Measurements from ENCODE around the gene KCNQ2. TPM values are rescaled to one million over a fixed set of nuclear protein-coding genes. Genes with fewer than 3 reads are reported as not detected.

Gene KCNQ2
- total RNA-seq, 1 experiment from 2014 or later, result not detected

DNA sequence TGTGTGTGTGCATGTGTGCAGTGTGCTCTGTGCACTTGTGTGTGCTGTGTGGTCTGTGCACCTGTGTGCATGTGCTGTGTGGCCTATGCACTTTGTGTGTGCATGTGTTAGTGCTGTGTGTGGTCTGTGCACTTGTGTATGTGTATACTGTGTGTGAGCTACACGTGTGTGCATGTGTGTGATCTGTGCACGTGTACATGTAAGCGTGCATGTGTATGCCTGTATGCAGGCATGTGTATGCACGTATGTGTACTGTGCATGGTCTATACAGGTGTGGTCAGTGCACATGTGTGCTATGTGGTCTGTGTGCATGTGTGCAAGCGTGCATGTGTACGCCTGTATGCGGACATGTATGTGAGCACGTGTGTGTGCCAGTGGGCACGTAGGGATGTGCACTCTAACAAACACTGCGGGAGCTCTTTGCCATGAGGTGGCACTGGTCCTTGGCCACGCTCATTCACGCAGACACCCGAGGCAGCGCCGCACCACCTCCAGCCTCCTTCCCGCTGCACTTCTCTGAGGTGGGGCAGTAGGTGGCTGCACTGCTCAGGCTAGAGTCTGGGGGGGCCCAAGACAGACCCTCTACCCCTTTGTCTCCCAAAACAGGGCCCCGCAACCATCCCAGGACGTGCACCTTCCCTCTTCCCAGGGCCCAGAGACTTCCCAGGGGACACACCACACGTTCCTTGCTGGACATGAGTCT lies 68.9 kb downstream of the KCNQ2 start:
- TF ChIP-seq, protein P1, sequence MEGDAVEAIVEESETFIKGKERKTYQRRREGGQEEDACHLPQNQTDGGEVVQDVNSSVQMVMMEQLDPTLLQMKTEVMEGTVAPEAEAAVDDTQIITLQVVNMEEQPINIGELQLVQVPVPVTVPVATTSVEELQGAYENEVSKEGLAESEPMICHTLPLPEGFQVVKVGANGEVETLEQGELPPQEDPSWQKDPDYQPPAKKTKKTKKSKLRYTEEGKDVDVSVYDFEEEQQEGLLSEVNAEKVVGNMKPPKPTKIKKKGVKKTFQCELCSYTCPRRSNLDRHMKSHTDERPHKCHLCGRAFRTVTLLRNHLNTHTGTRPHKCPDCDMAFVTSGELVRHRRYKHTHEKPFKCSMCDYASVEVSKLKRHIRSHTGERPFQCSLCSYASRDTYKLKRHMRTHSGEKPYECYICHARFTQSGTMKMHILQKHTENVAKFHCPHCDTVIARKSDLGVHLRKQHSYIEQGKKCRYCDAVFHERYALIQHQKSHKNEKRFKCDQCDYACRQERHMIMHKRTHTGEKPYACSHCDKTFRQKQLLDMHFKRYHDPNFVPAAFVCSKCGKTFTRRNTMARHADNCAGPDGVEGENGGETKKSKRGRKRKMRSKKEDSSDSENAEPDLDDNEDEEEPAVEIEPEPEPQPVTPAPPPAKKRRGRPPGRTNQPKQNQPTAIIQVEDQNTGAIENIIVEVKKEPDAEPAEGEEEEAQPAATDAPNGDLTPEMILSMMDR (IDR thresholded peaks at IDR 0.05; ENCODE audit: unreplicated experiment), result no peak
- Mint-ChIP-seq H3K4me3 (ENCODE audit: unreplicated experiment) (no peak overlapping the region), H3K36me3 (ENCODE audit: insufficient read depth, unreplicated experiment) (no peaks in the 10 kb centered on the region), H3K27me3 (ENCODE audit: insufficient read depth, unreplicated experiment) (peaks cover 37% of the 10 kb centered on the region), H3K4me1 (ENCODE audit: insufficient read depth, unreplicated experiment) (no peaks in the 10 kb centered on the region), H3K9me3 (ENCODE audit: unreplicated experiment) (no peaks in the 10 kb centered on the region), H3K27ac (ENCODE audit: low read depth, unreplicated experiment) (no peak overlapping the region)
- BruUV-seq (replicated peaks), result no TSS peak
- ChIA-PET CTCF (interaction anchor here (0.6 to 1.0 kb wide), 2 partner anchors 165 to 181 kb away, joined by 3 read pairs; no protein-coding TSS in a partner anchor), POLR2A (no interaction called here)
- intact Hi-C loops (cut with micrococcal nuclease), result no loop called here
- no peak for DNase-seq (ENCODE audit: unreplicated experiment)

DNA sequence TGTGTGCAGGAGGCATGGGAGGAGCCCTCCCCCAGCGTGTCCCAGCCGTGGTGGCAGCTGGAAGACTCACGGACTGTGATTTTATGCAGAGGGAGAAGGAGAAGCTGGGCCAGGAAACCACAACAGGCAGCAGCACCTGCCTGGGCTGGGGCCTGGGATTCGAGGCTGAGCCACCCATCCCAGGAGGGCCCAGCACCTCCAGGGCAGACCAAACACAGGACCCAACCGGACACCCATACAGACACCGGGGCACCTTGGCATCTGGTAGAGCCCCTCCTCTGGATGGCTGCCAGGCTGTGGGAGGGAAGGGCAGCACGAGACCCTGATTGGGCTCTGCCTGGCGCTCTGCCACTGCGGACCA lies 69.6 kb downstream of the KCNQ2 start:
- H3K36me3 Mint-ChIP-seq (ENCODE audit: insufficient read depth, unreplicated experiment), result no peaks in the 10 kb centered on the region
- no peaks in the 10 kb centered on the region for H3K9me3 Mint-ChIP-seq (ENCODE audit: unreplicated experiment)
- no peak for DNase-seq (ENCODE audit: unreplicated experiment)
- ChIA-PET POLR2A (no interaction called here), CTCF (interaction anchor here (1.0 kb wide), 1 partner anchor 180 kb away, joined by 3 read pairs; no protein-coding TSS in a partner anchor)
- peaks cover 44% of the 10 kb centered on the region for H3K27me3 Mint-ChIP-seq (ENCODE audit: insufficient read depth, unreplicated experiment)
- TF ChIP-seq, protein P1 (IDR thresholded peaks at IDR 0.05; ENCODE audit: unreplicated experiment), result no peak
- H3K4me1 Mint-ChIP-seq (ENCODE audit: insufficient read depth, unreplicated experiment), result no peaks in the 10 kb centered on the region
- BruUV-seq (replicated peaks), result no TSS peak
- no peak overlapping the region for H3K27ac Mint-ChIP-seq (ENCODE audit: low read depth, unreplicated experiment)
- no peak overlapping the region for H3K4me3 Mint-ChIP-seq (ENCODE audit: unreplicated experiment)
- intact Hi-C loops (cut with micrococcal nuclease), result no loop called here

DNA sequence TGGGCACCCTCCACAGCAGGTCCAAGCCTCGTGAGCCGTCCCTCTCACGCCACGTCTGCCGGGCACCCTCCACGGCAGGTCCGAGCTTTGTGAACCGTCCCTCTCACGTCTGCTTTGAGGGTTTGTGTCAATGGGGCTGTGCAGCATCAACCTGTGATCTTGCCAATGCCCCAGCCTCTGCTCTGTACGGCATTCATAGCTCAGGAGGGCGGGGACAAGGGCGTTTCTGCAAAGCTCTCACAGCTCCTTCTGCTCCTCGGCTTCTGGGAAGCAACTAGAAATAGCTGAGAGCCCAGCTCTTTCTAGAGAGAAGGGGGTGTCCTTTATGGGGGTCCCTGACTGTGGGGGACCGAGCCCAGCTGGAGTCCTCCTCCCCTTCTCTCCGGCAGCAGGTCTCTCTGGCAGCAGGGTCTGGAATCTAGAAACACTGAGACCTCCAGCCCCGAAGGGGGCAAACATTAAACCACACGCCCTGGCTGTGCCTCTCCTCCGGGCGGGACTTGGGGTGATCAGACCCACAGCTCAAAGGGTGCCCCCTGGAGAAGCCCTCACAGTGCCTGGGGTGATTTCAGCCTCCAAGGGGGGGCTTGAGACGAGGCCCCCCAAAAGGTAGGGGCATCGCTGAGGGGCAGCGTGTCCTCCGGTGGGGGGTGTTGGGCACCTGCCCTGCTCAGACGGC lies 70.1 kb downstream of the KCNQ2 start:
- ChIA-PET CTCF (interaction anchor here (0.6 to 1.0 kb wide), 2 partner anchors 177 to 179 kb away, joined by 3 read pairs; no protein-coding TSS in a partner anchor), POLR2A (no interaction called here)
- DNase-seq (ENCODE audit: unreplicated experiment), result no peak
- no peaks in the 10 kb centered on the region for H3K4me1 Mint-ChIP-seq (ENCODE audit: insufficient read depth, unreplicated experiment)
- no peak overlapping the region for H3K27ac Mint-ChIP-seq (ENCODE audit: low read depth, unreplicated experiment)
- no peak overlapping the region for H3K4me3 Mint-ChIP-seq (ENCODE audit: unreplicated experiment)
- TF ChIP-seq, protein P1 (IDR thresholded peaks at IDR 0.05; ENCODE audit: unreplicated experiment), result no peak
- no peaks in the 10 kb centered on the region for H3K9me3 Mint-ChIP-seq (ENCODE audit: unreplicated experiment)
- BruUV-seq (replicated peaks), result no TSS peak
- intact Hi-C loops (cut with micrococcal nuclease), result no loop called here
- no peaks in the 10 kb centered on the region for H3K36me3 Mint-ChIP-seq (ENCODE audit: insufficient read depth, unreplicated experiment)
- peaks cover 49% of the 10 kb centered on the region for H3K27me3 Mint-ChIP-seq (ENCODE audit: insufficient read depth, unreplicated experiment)

DNA sequence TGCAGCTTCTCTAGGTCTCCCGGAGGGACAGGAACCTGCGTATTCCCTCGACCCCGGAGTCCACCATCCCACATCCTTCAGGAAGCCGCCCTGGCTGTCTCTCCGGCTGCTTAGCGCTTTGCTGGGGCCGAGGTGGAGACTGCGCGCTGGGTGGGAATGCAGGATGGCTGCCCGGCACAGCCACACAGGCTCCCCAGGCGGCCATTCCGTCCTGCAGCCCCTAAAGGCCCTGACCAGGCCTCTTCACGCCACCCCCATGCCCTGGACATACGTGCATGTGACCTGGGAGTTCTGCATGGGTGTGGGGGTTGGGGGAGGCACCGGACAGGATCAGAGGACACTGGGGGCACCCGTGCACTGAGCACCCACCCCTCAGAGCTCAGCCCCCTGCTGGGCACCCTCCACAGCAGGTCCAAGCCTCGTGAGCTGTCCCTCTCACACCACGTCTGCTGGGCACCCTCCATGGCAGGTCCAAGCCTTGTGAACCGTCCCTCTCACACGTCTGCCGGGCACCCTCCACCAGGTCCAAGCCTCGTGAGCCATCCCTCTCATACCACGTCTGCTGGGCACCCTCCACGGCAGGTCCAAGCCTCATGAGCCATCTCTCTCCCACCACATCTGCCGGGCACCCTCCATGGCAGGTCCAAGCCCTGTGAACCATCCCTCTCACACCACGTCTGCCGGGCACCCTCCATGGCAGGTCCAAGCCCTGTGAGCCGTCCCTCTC lies 70.9 kb downstream of the KCNQ2 start:
- H3K36me3 Mint-ChIP-seq (ENCODE audit: insufficient read depth, unreplicated experiment), result no peaks in the 10 kb centered on the region
- H3K9me3 Mint-ChIP-seq (ENCODE audit: unreplicated experiment), result no peaks in the 10 kb centered on the region
- no peaks in the 10 kb centered on the region for H3K4me1 Mint-ChIP-seq (ENCODE audit: insufficient read depth, unreplicated experiment)
- no peak overlapping the region for H3K27ac Mint-ChIP-seq (ENCODE audit: low read depth, unreplicated experiment)
- BruUV-seq (replicated peaks), result no TSS peak
- no peak overlapping the region for H3K4me3 Mint-ChIP-seq (ENCODE audit: unreplicated experiment)
- intact Hi-C loops (cut with micrococcal nuclease), result no loop called here
- TF ChIP-seq, protein P1 (IDR thresholded peaks at IDR 0.05; ENCODE audit: unreplicated experiment), result no peak
- ChIA-PET CTCF (interaction anchor here (0.6 kb wide), 1 partner anchor 177 kb away, joined by 3 read pairs; no protein-coding TSS in a partner anchor), POLR2A (no interaction called here)
- DNase-seq (ENCODE audit: unreplicated experiment), result no peak
- H3K27me3 Mint-ChIP-seq (ENCODE audit: insufficient read depth, unreplicated experiment), result peaks cover 52% of the 10 kb centered on the region
